Measurements from ENCODE around the gene PAPOLB.
A peak's percentile ranks its signal among the peaks of the same experiment; 100 is the strongest.

PAPOLB gene

DNA sequence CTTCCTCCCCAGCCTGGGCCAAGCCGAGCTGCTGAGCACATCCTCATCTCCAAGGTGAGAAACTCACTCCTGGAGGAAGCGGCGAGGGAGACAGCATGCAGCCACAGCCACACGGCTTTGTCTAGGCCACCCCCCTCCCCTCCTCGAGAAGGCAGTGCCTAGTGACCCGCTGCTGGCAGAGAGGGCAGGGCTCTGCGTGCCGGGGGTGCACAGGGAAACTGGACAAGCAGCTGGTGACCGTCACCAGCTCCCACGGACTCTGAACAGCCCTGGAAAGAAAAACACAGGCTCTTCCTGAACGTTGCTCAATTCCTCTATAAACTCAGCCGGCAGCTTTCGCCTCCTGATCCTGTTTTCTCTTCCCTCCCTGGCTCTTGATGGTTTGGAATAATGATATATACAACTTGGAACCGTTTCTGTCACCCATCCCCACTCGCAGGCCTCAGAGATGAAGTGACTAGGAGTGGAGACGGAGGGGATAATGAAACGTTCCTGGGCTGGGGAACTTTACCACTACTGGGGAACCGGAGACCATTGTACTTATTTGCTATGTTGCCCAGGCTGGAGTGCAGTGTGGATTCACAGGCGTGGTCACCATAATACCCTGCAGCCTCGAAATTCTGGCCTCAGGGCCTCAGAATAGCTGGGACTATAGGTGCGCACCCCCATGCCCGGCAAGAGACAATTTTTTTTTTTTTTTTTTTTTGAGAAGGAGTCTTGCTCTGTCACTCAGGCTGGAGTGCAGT is 19.3 kb downstream of the PAPOLB start:
- DNase-seq (ENCODE audit: low read depth, low spot score), result no peak

GRCh38 chr7:4841836-4842235 is 20.0 kb downstream of the PAPOLB start:
- no peak for DNase-seq (ENCODE audit: low read depth, low spot score)

DNA sequence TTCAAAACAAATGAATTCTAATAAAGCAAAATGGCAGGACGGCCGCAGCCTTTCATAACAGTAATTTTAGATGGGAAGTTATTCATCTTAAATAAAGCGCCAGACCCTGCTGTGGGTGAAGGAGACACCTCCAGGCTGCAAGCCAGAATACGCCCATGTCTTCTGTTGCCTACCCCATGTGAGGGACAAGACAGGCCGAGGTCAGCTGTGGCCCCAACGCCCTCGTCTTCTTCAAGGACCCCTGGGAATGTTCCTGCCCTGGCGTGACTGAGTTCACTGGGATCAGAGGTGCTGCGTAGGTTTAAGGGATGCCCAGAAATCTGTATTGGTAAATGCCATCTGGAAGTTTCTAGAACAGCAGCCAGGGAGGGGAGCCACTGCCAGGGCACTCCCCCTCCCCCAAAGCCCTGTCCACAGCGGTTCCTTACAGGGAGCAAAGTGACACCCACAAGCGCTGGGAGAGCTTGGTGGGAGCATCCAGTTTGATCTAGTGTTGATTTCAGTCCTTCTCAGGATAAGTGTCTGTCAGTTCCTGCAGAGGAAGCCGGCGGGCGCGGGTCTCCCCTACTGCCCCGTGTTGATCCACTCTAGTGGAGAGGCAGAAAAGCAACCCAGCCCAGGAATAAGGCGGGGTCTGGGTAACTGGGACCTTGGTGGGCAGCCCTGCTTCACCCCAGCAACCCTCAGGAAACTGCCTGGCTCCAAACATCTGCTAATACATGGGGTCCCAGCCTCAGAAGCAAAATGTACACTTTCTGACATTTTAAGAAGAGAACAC is 20.6 kb downstream of the PAPOLB start:
- DNase-seq (ENCODE audit: low read depth, low spot score), result no peak

DNA sequence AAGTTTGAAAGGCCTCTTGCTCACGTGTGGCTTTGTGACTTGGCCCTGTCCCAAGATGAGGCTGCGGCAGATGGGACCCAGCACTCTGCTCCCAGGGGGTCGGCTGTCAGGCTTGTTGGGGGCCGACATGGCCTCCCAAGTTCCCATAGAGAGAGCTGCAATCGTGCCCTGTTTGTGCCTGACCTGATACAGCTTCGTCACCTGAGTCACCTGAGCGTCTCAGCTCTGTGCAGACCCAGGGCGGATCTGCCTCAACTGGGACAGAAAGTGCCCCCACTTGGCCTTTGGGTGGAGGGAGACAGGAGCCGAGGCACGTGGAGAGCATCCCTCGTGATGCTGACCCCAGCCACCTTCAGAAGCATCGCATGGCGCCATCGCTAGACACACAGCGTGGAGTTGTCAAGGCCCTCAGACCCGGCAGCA is 21.7 kb downstream of the PAPOLB start:
- no peak for DNase-seq (ENCODE audit: low read depth, low spot score)

DNA sequence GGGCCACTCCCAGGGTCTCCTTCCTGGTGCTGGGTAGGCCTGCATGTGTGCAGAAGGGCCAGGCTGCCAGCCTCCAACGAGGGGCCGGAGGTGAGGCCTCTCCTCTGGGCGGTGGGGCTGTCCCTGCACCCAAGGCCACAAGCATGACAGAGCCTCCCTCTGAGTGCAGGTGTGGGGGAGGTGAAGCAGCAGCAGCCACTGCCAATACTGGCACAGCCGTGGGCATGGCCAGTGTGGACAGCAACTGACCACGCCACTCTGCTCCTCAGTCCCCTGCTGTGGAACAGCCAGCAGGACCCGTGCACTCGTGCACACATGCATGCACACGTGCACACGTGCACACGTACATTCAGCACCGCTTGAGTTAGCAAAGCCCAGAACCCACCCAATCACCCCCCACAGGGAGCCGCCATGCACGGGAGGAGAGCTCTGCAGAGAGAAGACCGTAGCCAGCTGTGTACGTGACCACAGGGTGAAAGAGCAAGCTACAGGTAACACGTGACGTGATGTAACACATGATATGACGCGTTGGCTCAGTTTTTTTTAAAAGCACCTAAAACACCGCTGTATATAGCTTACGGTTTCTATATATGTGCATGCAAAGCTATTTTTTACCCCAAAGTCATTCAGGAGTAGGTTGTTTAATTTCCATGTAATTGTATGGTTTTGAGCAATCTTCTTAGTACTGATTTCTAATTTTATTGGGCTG is 23.1 kb downstream of the PAPOLB start:
- DNase-seq (ENCODE audit: low read depth, low spot score), result no peak

DNA sequence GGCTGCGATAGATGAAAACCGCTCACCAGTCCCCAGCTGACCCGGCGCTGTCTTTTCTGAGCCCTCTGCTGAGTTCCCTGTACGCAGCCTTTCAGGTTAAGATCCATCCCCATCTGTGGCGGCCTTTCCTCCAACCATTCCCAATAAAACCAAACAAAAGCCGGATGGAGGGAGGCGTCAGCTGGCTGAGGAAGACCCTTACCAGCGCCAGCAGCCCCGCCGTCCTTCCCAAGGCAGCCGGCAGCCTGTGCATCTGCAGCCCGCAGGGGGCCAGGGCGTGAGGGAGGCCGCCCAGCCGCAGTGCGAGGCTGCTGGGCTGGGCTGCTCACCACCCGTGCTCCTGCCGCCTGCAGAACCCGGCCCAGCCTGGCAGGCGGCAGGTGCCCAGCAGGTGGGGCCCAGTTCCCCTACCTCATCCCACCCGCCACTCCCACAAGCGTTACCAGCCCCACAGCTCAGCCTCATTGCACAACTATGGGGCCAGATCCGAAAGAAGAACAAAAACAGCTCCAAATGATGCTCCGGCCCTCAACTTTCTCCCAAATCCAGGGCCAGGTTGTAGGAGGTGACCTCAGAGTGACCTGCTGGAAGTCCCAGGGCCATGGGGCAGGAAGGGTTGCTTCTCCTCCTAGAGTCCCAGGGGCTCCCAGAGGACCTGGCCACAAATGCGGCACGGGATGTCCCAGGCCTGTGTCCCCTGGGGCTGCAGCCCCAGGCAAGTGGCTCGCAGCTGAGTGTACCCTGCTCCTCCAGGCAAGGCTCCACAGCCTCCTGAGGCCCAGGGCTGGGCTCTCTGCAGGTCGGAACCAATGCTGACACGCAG is 23.8 kb downstream of the PAPOLB start:
- peak; percentile 82 for DNase-seq (ENCODE audit: low read depth, low spot score)

DNA sequence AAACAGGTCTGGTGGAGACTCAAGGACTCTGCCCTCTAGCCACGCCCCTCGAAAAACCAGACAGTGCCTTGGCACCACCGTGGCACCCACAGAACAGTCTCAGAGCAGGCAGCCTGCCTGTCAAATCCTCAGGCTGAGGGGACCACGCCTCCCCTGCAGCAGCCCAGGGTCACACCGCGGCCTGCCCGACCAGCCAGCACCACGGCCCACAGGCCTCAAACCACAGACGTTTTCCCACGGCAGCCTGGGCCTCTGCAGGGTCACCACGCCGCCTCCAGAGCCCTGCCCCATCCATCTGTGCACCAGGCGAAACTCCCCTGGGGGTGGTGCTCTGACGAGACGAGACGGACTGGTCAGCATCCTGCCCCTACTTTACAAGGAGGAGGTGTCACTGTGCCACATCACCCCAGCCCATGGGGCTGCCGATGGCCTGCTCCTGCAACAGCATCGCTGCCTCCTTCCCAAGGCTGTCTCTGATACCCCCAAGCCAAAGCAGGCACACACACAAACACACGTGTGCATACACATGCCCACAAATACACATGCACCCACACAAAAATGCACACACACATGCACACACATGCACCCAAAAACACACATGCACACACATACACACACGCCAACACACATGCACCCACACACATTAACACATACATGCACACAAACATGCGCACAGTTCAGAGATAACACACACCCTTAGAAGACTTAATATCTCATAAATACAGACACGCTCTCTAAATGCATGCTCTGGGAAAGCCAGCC is 24.6 kb downstream of the PAPOLB start:
- DNase-seq (ENCODE audit: low read depth, low spot score), result no peak

- DNase-seq (ENCODE audit: low read depth, low spot score), result no peak
Measured at GRCh38 chr7:4836206-4836661, 25.6 kb downstream of the PAPOLB start.

DNA sequence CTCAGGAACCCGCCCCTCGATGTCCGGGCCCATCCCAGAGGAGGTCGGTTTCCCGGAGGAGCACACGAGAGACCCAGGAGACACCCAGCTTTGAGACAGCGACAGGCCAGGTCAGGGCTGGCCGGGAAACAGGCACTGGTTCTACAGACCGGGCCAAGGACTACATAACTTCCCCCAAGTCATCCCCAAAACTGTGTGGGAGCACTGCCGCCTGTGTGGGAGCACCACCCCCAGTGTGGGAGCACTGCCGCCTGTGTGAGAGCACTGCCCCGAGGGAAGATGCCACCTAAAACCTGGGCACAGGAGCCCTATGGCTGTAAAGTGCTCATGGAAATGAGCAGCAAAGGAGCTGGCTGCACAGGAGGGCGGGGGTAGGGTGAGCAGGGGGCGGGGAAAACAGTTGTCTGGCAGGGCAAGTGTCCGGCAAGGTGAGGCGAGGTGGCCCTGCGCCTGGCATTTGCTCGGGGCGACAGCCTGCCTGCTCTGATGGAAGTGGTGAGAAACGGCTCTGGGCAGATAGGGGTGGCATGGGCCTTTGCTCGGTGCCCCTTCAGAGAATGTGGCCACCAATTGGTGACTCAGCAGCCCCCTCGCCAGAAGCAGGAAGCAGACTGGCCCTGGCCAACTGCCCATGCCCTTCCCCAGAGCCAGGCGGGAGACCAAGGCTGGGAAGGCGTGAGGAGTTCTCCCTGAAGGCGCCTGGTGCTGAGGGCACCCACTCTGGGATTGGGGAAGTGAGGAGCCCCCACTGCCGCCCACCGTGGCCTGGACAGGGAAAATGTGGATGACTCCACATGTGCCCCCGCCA is 26.2 kb downstream of the PAPOLB start:
- no peak for DNase-seq (ENCODE audit: low read depth, low spot score)

GRCh38 chr7:4834601-4835397 is 27.0 kb downstream of the PAPOLB start:
- DNase-seq (ENCODE audit: low read depth, low spot score), result no peak

GRCh38 chr7:4833691-4834600 is 27.9 kb downstream of the PAPOLB start:
- no peak for DNase-seq (ENCODE audit: low read depth, low spot score)

DNA sequence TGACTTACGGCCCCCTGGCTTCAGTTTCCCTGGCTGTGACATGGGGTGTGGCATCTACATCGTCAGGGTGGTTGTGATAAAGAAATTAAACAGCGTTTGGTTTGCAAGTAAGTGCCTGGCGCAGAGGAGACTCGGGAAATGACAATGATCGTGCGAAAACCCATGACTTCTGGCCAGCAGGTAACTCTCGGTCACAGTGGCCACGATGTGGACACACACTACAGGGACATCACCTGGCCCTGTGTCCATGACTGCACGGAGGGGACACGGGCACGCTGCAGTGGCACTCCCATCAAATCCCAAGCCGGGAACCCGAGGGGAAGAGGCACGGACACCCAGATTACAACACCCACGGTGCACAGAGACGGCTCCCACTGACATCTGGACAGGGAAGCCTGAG is 28.7 kb downstream of the PAPOLB start:
- no peak for DNase-seq (ENCODE audit: low read depth, low spot score)

DNA sequence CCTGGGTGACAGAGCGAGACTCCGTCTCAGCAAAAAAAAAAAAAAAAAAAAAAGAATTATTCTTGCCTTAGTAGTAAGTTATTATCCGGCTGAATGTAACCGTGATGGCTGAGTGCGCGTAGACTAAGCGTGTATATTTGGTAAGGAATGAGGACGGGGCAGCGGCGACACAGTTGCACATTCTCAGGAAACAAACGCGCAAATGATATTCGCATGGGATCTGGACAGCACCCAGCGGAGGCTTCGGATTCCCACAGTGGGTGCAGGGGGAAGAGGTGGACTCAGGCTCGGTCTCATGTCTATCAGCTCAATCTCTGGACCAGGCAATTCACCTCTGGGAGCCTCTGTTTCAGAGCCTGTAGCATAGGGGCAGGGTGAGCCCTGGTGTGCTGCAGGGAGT is 29.1 kb downstream of the PAPOLB start:
- no peak for DNase-seq (ENCODE audit: low read depth, low spot score)

- peak; percentile 42 for DNase-seq (ENCODE audit: low read depth, low spot score)
Measured at GRCh38 chr7:4831723-4832495, 29.9 kb downstream of the PAPOLB start.

DNA sequence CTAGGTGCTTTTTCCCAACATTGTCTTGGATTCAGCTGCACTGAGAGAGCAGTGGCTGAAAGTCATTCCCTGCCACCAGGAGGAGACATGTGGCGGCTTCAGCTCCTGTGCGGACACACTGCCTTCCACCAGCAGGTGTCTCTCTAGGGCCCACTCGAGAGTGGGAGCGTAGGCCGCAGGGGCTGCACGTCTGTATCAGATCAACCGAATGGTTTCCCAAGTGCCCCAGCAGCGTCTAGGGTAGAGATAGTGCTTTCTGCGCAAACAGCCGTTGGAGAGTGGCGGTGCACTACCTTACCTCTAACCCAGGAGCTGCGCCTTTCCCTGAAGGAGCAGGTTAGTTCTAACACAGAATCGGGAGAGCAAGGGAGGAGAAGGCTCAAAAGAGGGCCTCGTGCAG is 31.7 kb downstream of the PAPOLB start:
- peak; percentile 89 for DNase-seq (ENCODE audit: low read depth, low spot score)

DNA sequence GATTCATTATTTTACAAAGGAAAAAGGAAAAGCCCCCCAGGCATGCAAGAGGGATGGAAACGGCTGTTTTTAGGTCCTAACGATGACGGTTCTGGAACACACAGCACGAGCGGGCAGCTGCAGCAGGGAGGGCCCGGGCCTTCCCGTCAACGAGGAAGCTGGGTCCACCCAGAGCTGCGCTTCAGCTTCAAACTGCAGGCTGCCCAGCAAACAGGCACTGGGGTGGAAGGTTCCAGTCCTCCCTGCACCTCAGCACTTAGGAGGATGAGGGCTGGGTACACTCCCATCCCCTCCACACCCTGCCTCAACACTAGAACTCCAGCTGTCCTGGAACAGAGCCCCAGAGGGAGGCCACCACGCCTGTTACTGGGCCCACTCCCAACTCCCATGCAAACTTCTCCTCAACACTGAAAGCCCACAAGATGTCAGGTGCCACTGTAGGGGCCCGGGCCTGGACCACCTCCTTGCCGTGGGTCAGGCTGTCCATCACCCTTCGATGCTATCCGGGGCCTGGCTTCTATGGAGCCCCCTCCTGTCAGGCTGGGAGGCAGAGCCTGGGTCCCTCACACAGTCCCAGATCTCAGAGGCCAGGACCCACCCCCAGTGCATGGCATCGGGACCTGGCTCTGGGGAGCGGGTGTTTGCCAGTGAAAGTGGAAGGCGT is 33.0 kb downstream of the PAPOLB start:
- no peak for DNase-seq (ENCODE audit: low read depth, low spot score)

- no peak for DNase-seq (ENCODE audit: low read depth, low spot score)
Measured at GRCh38 chr7:4825081-4825480, 36.7 kb downstream of the PAPOLB start.

Measured in ELF-1 (cell line).